Peyer's patch (tissue), 4 donors: Measurements from ENCODE around the gene STUB1. TPM values are rescaled to one million over a fixed set of nuclear protein-coding genes. Genes with fewer than 3 reads are reported as not detected.

ENCODE experiments used
- DNase-seq, 3 donors: peaks; one replicate each; pipeline ENCODE4 v3.0.0-alpha.2; 2017 to 2019
- H3K27ac ChIP-seq, 4 donors: fragments of 200-600 bp; sonication (generic); one replicate each; pipeline ENCODE4 v1.5.1; 2016 to 2019
- H3K27me3 ChIP-seq, 2 donors: fragments of 200-600 bp; sonication (generic); one replicate each; pipeline ENCODE4 v1.5.1; 2019
- H3K36me3 ChIP-seq, 3 donors: fragments of 200-600 bp; sonication (generic); one replicate each; pipeline ENCODE4 v1.5.1; 2016 to 2019
- H3K4me1 ChIP-seq, 4 donors: fragments of 200-600 bp; sonication (generic); one replicate each; pipeline ENCODE4 v1.5.1; 2016 to 2019
- H3K4me3 ChIP-seq, 4 donors: fragments of 200-600 bp; sonication (generic); 1 replicate in 3 of 4; 2 replicates in 1 of 4; pipeline ENCODE4 v1.5.1; 2016 to 2019; ENCODE audit warnings: mild to moderate bottlenecking in 1 of 4
- H3K9me3 ChIP-seq, 4 donors: fragments of 200-600 bp; sonication (generic); one replicate each; pipeline ENCODE4 v1.5.1; 2016 to 2019; ENCODE audit warnings: mild to moderate bottlenecking in 1 of 4
- CTCF ChIP-seq, 6 experiments: fragments of 450-650 bp in 4 of 6; fragments of 200-600 bp in 2 of 6; sonication (generic) in 1 of 6; IDR thresholded peaks; one replicate each; pipeline ENCODE4 v1.5.1; 2017 to 2019; ENCODE audit warnings: antibody characterized with exemption in 6 of 6, mild to moderate bottlenecking in 3 of 6, moderate library complexity in 1 of 6
- POLR2A ChIP-seq, 2 donors: fragments of 450-650 bp; IDR thresholded peaks; one replicate each; pipeline ENCODE4 v1.5.1; 2017; ENCODE audit warnings: antibody characterized with exemption in 2 of 2, mild to moderate bottlenecking in 2 of 2, moderate library complexity in 2 of 2
- total RNA-seq, 4 donors: library from RNA; depleted of rRNA; stranded (reverse); fragments of >200 nt; gene quantifications; one replicate each; pipeline ENCODE4 v1.1.0, GENCODE V29; 2016

Gene STUB1
- total RNA-seq, 4 donors from 2014 or later = 96.0 to 291 (median 107) TPM

GRCh38 chr16:674214-674881 lies 5.9 kb upstream of the STUB1 start:
- peaks cover 12 to 37% (median 22%) of the 10 kb centered on the region in 4 donors for H3K4me1 ChIP-seq
- no peaks in the 10 kb centered on the region for H3K9me3 ChIP-seq
- no peak for DNase-seq
- peaks cover 0 to 49% (median 0%) of the 10 kb centered on the region in 3 donors for H3K36me3 ChIP-seq
- no peak overlapping the region for H3K4me3 ChIP-seq
- H3K27me3 ChIP-seq = no peaks in the 10 kb centered on the region
- TF ChIP-seq CTCF (IDR thresholded peaks at IDR 0.05) (no peak), POLR2A (IDR thresholded peaks at IDR 0.05) (no peak)
- no peak overlapping the region for H3K27ac ChIP-seq

GRCh38 chr16:674968-675883 lies 5.0 kb upstream of the STUB1 start, which contains the start of gene RHBDL1:
TSS of gene RHBDL1 (plus strand) at chr16:675671. CDS start at chr16:675791, 120 bp downstream.
- H3K27ac ChIP-seq = peak within 1 kb of the TSS in 1 of 4 donors; percentile 57
- no peaks in the 10 kb centered on the region for H3K27me3 ChIP-seq
- no peaks in the 10 kb centered on the region for H3K9me3 ChIP-seq
- no peak for DNase-seq
- H3K4me3 ChIP-seq = peak within 1 kb of the TSS; percentile 15 to 64 (median 36)
- peaks cover 0 to 40% (median 0%) of the 10 kb centered on the region in 3 donors for H3K36me3 ChIP-seq
- TF ChIP-seq POLR2A (IDR thresholded peaks at IDR 0.05) = no peak
- no peak for TF ChIP-seq CTCF (IDR thresholded peaks at IDR 0.05)
- peaks cover 12 to 35% (median 24%) of the 10 kb centered on the region in 4 donors for H3K4me1 ChIP-seq

- TF ChIP-seq CTCF (IDR thresholded peaks at IDR 0.05) (no peak), POLR2A (IDR thresholded peaks at IDR 0.05) (no peak)
- peak in 1 of 3 donors; percentile 72 for DNase-seq
- Histone ChIP-seq H3K27me3 (no peaks in the 10 kb centered on the region), H3K4me3 (peak overlapping the region; percentile 15 to 64 (median 36)), H3K9me3 (no peaks in the 10 kb centered on the region), H3K4me1 (peaks cover 13 to 39% (median 26%) of the 10 kb centered on the region in 4 donors), H3K27ac (peak overlapping the region in 1 of 4 donors; percentile 57), H3K36me3 (peaks cover 0 to 32% (median 0%) of the 10 kb centered on the region in 3 donors)
Observed at GRCh38 chr16:675884-676564, 4.2 kb upstream of the STUB1 start.

GRCh38 chr16:676565-676902 lies 3.7 kb upstream of the STUB1 start:
- DNase-seq = no peak
- Histone ChIP-seq H3K36me3 (peaks cover 0 to 30% (median 0%) of the 10 kb centered on the region in 3 donors), H3K9me3 (no peaks in the 10 kb centered on the region), H3K27ac (peak overlapping the region in 1 of 4 donors; percentile 57), H3K27me3 (no peaks in the 10 kb centered on the region), H3K4me3 (peak overlapping the region in 2 of 4 donors; percentile 50 to 64), H3K4me1 (peaks cover 13 to 44% (median 31%) of the 10 kb centered on the region in 4 donors)
- no peak for TF ChIP-seq CTCF (IDR thresholded peaks at IDR 0.05)
- no peak for TF ChIP-seq POLR2A (IDR thresholded peaks at IDR 0.05)

DNA sequence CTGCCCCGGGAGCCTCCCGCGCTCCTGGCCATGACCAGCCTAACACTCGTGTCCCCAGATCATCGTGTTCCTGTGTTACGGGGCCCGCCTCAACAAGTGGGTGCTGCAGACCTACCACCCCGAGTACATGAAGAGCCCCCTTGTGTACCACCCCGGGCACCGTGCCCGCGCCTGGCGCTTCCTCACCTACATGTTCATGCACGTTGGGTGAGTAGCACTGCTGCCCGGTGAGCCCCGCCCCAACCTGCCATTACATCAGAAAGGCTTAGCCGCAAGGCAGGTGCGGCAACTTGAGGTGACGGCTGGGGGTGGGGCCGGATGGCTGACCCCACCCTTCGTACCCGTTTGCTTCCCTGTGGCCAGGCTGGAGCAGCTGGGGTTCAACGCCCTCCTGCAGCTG lies 3.3 kb upstream of the STUB1 start:
- TF ChIP-seq POLR2A (IDR thresholded peaks at IDR 0.05) (peak in 1 of 2 donors; percentile 59), CTCF (IDR thresholded peaks at IDR 0.05) (no peak)
- H3K4me3 ChIP-seq = peak overlapping the region in 2 of 4 donors; percentile 4 to 50
- H3K36me3 ChIP-seq = peaks cover 0 to 30% (median 0%) of the 10 kb centered on the region in 3 donors
- peak; percentile 65 to 94 (median 94) for DNase-seq
- H3K4me1 ChIP-seq = peaks cover 13 to 47% (median 34%) of the 10 kb centered on the region in 4 donors
- H3K9me3 ChIP-seq = no peaks in the 10 kb centered on the region
- no peaks in the 10 kb centered on the region for H3K27me3 ChIP-seq
- peak overlapping the region in 3 of 4 donors; percentile 40 to 93 (median 57) for H3K27ac ChIP-seq
